ENCODE measurements around the gene RGS5.

The RGS5 gene

DNA sequence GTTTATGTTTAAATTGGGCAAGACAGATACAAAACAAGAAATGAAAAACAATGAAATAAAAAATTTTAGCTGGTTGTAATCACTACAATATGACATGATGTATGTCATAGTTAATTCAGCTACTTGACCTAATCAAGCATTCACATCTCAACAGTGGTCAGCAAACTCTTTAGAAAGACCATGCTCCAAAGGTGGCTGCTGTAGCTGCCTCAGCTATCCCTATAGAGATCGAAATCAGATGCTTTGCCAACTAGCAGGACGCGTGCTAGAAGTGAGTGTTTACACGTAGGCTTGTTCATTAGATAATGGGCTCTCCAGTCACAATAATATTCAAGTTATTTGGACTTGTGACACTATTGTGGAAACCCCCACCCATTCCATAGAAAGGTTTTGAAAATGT, 25.9 kb downstream of the RGS5 start:
- H3K36me3 ChIP-seq (replicated peaks; ENCODE audit: insufficient read depth, low read length): no peaks in the 10 kb centered on the region
- H3K9me2 ChIP-seq (replicated peaks; ENCODE audit: insufficient read depth, low read length): no peaks in the 10 kb centered on the region
- H3K79me2 ChIP-seq (ENCODE audit: low read length): no peaks in the 10 kb centered on the region
- no peak overlapping the region for H3K4me2 ChIP-seq (ENCODE audit: low read depth, low read length)
- no peak for DNase-seq
- H3K27ac ChIP-seq (ENCODE audit: low read length): no peak overlapping the region
- H3K9ac ChIP-seq (ENCODE audit: low read length): no peak overlapping the region
- no peak for TF ChIP-seq EZH2phosphoT487 (IDR thresholded peaks at IDR 0.05; ENCODE audit: low read length)
- TF ChIP-seq CTCF (IDR thresholded peaks at IDR 0.05; ENCODE audit: low read length): no peak
- no peak for TF ChIP-seq EZH2 (optimal IDR thresholded peaks at IDR 0.05; ENCODE audit: low read depth, low read length)
- no peaks in the 10 kb centered on the region for H3F3A ChIP-seq (ENCODE audit: insufficient read depth, low read length)
- no peak overlapping the region for H2AFZ ChIP-seq (ENCODE audit: low read length)
- no peaks in the 10 kb centered on the region for H3K4me1 ChIP-seq (ENCODE audit: low read length)
- no peaks in the 10 kb centered on the region for H3K9me3 ChIP-seq (replicated peaks; ENCODE audit: insufficient read depth, low read length)
- H3K4me3 ChIP-seq (ENCODE audit: low read length): no peak overlapping the region
- no peaks in the 10 kb centered on the region for H4K20me1 ChIP-seq (ENCODE audit: insufficient read depth, low read length)
- H3K27me3 ChIP-seq (replicated peaks; ENCODE audit: insufficient read depth, low read length): no peaks in the 10 kb centered on the region

DNA sequence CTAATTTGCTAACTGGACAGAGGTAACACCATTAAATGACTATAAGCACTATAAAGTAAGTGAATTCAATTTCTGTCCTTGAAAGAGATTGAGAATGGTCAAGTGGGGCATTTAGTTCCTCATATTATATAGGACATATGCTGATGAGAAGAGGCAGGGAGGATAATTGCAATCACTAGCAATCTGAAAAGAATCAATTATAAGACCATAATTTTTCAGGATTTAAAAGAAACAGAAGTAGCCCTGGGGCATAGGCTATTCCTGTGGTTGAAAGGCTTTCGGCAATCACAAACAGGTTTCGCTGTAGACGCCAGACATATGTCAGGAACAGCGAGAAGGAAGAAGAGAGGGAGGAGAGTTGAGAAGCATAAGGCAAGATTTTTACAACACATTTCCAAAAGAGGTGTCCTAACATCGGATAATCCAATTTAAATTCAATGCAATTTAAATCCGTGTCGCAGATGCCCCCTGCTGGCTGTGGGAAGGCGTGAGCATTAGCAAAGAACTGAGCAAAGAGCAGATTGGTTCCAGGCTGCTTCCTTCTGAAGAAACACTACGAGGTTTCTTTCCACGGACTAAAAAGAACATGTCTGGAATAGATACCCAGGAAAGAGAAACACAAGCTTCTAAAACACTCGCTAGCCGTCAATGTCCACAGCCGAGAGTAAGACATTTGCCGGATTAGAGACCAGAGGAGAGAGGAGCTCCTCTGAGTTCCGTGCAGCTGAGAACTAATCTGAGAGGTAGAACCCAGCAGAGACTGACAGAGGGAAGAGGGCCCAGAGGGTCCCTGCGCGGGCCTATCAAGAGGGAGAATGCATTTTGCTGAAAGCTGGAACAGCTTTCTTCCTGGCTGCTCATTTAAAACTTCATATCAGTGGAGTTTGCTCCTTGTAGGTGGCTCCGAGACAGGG, 27.9 kb downstream of the RGS5 start:
- Histone ChIP-seq H3K79me2 (ENCODE audit: low read length) (no peaks in the 10 kb centered on the region), H3F3A (ENCODE audit: insufficient read depth, low read length) (no peaks in the 10 kb centered on the region), H4K20me1 (ENCODE audit: insufficient read depth, low read length) (no peaks in the 10 kb centered on the region), H3K4me2 (ENCODE audit: low read depth, low read length) (no peak overlapping the region), H3K9me3 (replicated peaks; ENCODE audit: insufficient read depth, low read length) (no peaks in the 10 kb centered on the region), H3K4me1 (ENCODE audit: low read length) (no peaks in the 10 kb centered on the region), H2AFZ (ENCODE audit: low read length) (peak overlapping the region; percentile 18), H3K9me2 (replicated peaks; ENCODE audit: insufficient read depth, low read length) (no peaks in the 10 kb centered on the region), H3K4me3 (ENCODE audit: low read length) (no peak overlapping the region), H3K36me3 (replicated peaks; ENCODE audit: insufficient read depth, low read length) (no peaks in the 10 kb centered on the region), H3K9ac (ENCODE audit: low read length) (no peak overlapping the region), H3K27ac (ENCODE audit: low read length) (no peak overlapping the region), H3K27me3 (replicated peaks; ENCODE audit: insufficient read depth, low read length) (no peaks in the 10 kb centered on the region)
- TF ChIP-seq EZH2phosphoT487 (IDR thresholded peaks at IDR 0.05; ENCODE audit: low read length) (no peak), CTCF (IDR thresholded peaks at IDR 0.05; ENCODE audit: low read length) (peak; percentile 98)
- peak; percentile 70 for DNase-seq

DNA sequence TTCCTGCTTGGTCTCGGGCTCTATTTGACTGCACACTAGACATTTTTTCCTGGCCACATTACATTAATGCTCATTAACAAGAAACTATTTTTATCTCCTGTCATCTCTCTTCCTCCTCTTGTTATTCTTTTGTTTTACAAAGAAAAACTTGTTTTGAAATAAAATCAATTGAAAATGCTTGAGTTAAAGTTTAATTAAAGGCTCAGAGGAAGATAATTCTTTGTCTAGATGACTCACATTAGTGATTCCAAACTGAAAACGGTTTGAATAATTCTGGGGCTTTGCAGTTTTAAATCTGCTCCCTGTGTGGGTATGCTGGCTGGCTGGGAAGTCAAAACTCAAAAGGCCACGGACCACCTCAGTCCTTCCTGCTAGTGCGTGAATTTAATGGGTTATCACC, 29.6 kb downstream of the RGS5 start:
- no peak for DNase-seq
- no peak overlapping the region for H3K27ac ChIP-seq (ENCODE audit: low read length)
- no peaks in the 10 kb centered on the region for H3K79me2 ChIP-seq (ENCODE audit: low read length)
- TF ChIP-seq EZH2 (optimal IDR thresholded peaks at IDR 0.05; ENCODE audit: low read depth, low read length) (no peak), EZH2phosphoT487 (IDR thresholded peaks at IDR 0.05; ENCODE audit: low read length) (no peak), CTCF (IDR thresholded peaks at IDR 0.05; ENCODE audit: low read length) (no peak)
- H4K20me1 ChIP-seq (ENCODE audit: insufficient read depth, low read length): no peaks in the 10 kb centered on the region
- no peaks in the 10 kb centered on the region for H3K9me2 ChIP-seq (replicated peaks; ENCODE audit: insufficient read depth, low read length)
- no peaks in the 10 kb centered on the region for H3K4me1 ChIP-seq (ENCODE audit: low read length)
- H3K36me3 ChIP-seq (replicated peaks; ENCODE audit: insufficient read depth, low read length): no peaks in the 10 kb centered on the region
- no peaks in the 10 kb centered on the region for H3K9me3 ChIP-seq (replicated peaks; ENCODE audit: insufficient read depth, low read length)
- H3K27me3 ChIP-seq (replicated peaks; ENCODE audit: insufficient read depth, low read length): no peaks in the 10 kb centered on the region
- H3K9ac ChIP-seq (ENCODE audit: low read length): no peak overlapping the region
- no peaks in the 10 kb centered on the region for H3F3A ChIP-seq (ENCODE audit: insufficient read depth, low read length)
- no peak overlapping the region for H2AFZ ChIP-seq (ENCODE audit: low read length)
- H3K4me3 ChIP-seq (ENCODE audit: low read length): no peak overlapping the region
- no peak overlapping the region for H3K4me2 ChIP-seq (ENCODE audit: low read depth, low read length)
